Middle frontal gyrus (tissue), 1 donor: ENCODE results near the gene KCNJ1.

Experiments used
- DNase-seq: peaks from one replicate; pipeline ENCODE4 v3.0.0-alpha.2; 2015; ENCODE audit warnings: low spot score; ENCODE audit errors: extremely low spot score

The KCNJ1 gene

DNA sequence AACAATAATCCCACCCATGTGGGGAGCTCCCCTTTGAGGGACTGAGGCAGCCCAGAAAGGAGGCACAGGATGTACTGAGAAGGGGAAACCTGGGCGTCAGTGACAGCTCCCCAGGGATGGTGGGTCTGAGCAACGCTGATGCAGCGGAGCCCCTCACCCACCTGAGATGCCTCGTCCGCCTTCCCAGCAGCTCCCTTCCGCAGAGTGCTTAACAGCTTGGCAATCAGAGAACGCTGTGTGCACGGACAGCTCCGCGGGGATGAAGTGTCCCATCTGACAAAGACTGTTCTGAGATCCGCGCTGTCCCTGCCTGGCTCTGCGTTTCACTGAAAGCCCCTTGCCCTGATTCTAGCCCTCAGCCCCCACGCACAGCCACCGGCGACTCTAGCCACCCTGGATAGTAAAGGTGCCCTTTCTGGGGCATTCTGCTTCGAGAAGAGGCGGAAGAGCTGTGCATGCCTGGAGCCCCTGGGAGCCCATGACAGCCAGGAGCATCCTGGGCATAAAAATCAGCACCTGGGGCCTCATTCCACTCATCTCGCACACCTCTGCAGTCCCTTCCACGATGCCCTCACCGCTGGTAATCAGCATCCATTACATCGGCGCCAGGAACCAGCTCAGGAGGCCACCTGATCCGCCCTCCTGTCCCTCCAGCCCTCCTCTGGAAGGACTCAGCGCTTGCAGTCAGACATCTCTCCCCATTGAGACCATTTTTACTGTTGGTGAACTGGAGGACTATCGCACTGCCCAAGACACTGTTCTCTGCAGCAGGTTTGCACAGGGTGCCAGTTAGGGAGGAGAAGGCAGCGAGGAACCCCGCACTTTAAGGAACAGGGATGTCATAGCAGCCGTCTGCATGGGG lies 34.8 kb upstream of the KCNJ1 start:
- no peak for DNase-seq

DNA sequence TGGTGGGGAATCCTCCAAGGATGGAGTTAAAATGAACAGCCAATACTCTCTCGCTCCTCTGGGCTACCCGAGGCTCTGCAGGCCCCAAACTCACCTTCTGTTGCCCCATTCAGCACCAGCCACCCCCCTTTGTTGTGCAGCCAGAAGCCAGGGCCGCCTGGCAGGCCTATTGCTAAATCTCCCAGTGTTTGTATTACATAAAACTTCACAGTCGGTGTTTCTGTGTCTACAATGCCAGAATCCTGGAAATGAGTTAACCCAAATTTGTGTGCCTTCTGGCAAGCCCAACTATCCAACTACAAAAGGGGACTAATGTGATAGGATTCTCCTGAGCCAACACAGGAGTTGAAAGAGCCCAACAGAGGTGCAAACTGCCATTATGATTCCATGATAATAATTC lies 33.4 kb upstream of the KCNJ1 start:
- DNase-seq = no peak

DNA sequence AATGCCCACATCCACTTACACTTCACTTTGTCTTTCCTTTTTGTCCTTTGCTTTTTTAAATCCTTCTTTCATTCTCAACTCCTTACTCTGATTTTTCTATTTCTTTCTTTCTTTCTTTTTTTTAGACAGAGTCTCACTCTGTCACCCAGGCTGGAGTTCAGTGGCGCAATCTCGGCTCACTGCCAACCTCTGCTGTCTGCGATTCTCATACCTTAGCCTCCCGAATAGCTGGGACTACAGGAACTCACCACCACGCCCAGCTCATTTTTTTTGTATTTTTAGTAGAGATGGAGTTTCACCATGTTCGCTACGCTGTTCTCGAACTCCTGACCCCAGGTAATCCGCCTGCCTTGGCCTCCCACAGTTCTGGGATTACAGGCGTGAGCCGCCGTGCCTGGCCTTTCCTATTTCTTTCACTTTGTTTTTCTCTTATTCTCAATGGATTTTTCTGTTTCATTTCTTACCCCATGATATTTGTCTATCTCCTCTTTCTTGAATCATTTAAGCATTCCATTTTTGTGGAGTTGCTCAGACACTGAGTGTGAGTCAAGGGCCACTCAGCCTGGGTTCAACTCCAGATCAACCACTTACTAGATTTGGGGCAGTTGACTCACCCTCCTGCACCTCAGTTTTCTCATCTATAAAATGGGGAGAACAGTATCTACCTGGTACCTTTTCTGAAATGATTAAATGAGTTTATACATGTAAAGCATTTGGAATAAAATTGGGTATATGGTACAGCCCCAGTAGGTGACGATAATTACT lies 31.7 kb upstream of the KCNJ1 start:
- DNase-seq = no peak

DNA sequence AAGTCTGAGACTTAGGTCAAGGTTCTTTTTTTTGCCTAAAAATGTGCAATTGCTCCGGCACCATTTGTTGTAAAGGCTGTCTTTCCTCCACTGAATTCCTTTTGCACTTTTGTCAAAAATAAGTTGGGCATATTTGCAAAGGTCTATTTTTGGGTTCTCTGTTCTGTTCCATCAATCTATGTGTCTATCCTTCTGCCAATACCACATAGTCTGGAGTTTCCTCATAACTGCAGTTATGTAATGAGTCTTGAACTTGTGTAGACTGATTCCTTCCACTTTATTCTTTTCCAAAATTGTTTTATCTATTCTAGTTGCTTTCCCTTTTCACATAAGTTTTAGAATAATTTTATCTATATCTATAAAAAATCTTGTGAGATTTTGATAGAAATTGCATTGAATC lies 30.7 kb upstream of the KCNJ1 start:
- no peak for DNase-seq

DNA sequence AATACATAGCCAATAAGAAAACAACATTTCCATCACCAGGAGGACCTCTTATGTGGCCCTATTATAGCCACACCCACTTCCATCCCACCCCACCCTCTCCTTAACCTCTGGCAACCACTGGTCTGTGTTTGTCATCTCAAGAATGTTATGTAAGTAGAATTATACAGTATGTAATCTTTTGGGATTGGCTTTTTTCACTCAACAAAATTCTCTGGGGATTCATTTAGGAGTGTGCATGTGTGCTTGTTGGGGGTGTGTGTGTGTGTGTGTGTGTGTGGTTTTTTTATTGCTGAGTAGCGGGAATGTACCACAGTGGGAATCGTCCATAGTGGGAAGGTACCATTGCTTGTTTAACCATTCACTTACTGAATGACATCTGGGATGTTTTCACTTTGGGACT lies 29.3 kb upstream of the KCNJ1 start:
- DNase-seq = no peak

DNA sequence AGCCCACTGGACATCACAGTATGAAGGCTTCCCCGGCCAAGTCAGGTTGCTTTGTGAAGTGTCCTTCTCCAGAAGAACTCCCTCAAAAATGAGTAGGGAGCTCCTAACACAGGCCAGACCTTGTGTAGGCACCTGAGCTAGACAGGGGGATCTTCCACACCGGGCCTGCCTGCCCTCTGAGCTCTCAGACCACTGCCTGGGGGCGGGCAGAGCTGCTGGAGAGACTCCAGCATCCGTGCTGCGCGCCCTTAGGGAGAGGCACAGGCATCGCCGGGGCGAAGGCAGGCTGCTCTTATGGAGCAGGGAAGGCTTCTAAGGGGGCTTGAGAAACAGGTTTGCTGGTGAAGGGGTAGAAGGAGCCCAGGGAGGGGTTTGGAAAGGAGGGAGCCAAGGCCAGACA lies 28.4 kb upstream of the KCNJ1 start:
- no peak for DNase-seq

DNA sequence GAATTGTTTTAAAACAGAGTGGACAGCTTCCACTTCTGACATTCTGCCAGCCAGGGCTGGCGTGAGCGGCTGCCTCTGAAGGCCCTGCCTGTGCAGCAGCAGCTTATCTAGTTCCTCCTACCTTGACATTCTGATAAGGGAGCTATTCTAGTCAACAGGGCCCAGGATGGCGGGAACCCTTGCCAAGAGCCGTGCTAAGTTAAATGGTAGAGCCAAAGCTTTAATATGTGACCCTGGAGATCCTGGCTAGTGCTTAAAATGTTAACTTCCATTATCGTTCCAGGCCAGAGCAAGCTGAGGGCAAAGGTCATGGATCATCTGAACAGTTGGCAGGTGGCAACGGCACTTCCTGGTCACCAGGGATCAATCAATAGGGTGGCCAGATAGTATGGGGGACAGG lies 27.6 kb upstream of the KCNJ1 start:
- no peak for DNase-seq

DNA sequence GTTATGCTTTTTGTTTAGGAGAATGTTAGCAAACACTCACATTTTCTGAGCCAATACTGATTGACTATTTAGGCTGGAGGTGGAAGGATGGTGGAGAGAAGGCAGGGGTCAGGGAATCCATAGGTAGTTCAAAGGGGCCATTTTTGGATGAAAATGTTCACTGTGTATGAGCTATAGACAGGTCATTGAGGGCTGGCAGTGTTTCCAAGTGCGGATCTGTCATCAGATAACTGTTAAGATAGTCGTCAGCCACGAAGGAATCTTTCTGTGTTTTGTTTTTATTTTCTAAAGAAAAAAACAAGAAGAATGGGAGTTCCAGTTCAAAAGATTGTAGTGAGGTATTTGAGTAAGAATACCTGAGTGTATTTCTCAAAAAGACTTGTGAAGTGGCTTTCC lies 27.2 kb upstream of the KCNJ1 start:
- no peak for DNase-seq

DNA sequence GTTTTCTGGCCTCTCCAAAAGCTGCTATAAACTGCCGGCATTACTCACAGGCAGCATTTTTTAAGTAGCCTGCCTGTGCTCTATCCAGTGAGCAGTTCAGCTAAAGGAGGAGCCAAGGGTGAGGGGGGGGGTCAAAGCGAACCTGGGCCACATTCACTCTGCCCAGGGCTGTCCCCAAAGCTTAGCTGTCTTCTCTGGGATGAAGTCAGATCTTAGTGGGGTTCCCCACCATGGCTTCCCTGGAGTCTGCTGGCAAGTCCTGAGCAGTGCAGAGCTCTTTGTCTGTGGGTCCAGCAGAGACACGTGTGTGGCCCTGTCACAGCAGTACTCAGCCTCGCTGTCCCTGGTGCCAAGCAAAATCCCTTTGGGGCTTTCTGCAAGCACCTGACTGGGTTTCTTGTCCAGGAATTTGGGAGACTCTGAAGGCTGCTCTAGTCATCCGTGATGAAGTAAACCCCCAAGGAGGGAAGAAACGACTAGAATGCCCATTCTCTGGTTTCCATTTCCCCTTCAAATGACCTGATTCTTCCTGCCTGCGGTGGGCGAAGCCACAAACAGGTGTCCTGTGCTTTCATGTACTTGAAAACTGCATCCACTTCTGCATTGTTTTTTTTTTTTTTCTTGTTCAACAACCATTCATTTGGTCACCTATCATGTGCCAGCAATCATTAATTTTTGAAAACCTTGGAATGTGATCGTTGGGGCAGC lies 26.6 kb upstream of the KCNJ1 start:
- DNase-seq = no peak

DNA sequence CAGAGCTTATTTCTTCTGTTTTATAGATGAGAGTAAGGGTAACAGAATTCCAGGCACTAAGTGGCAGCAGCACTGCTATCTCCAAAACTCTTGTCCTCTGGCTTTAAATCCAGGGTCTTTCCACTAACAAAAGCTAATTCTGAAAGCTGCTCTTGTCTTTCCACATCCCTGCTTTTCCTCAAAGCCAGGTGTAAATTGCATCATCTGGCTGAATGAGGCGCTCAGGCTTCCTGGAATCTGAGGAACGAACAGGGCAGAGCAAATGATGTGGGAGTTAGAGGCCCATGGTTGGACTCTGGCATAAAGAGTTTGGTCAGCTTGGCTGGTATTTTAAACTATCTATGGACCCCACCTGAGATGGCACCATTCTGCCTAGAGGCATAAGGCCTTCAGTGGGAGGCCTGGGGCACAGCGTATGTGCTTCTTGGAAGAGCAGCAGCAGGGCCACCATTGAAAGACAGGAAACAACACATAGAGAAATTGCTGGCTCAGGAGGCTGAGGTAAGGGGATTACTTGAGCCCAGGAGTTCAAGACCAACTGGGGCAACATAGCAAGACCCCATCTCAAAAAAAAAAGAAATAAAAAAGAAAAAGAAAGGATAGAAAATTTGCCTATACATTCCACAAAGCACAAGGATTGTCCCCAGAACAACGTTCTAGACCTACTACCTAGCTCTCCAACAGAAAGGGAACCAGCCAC lies 25.9 kb upstream of the KCNJ1 start:
- no peak for DNase-seq

DNA sequence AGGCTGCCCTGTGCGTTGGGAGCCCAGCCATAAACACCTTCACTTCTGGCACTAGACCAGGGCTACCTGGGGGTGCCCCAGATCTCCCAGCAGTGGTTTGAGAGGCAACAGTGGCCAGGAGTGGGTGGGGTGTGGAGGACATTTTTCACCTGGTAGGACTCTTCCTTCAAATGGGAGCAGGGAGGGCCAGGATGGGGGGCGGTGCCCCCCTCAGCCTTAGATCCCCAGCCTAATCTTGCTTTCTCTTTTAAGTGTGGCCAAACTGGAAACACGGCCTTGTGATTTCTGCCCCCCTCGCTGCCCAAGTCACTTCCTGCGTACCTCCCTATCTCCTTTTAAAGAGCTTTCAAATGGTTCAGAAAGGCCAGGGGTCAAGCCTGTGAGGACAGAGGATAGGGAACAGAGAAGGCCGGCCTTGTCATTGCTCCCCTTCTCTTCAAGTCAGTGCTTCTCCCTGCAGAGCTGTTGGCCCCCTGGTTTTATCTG lies 24.9 kb upstream of the KCNJ1 start:
- no peak for DNase-seq

DNA sequence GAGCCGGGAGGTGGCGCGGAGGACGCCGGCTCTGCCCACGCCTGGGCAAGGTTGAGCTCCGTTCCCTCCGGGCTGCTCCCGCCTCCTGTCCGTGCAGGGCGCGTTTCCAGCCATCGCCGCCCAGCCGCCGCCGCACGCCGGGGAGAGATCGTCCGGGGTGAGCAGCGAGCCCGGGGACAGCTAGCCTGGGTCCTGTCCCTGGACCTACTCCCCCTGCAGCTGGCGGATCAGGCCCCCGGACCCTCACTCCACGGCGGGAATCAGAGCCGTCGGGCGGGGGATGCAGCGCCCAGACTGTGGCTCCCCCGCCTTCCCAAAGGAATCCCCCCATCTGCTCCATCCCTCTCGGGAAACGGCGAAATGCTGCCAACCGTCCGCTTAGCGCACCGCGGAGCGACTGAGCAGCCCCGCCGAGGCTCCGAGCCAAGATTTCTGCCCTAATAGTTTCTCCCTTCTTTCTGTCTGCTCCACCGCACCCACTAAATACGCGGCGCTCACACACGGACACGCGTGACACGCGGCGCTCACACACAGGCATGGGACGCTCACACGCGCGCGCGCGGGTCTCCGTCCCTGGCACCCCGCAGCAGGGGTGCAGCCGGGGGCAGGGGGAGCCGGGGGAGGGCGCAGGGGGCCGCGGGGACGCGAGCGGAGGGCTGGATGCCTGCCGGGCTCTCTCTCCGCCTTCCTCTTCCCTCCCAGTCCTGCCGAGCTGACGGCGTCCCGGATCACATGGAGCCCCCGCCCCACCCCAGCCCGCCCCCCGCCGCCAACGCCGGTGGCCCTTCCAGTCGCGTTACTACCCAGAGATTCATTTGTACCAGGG lies 23.7 kb upstream of the KCNJ1 start, which contains the start of gene KCNJ5:
Gene KCNJ5 (plus strand): TSS at position 814 of the 826 bp plus-strand sequence. CDS start 19,918 bp downstream, outside the sequence.
- no peak for DNase-seq

DNA sequence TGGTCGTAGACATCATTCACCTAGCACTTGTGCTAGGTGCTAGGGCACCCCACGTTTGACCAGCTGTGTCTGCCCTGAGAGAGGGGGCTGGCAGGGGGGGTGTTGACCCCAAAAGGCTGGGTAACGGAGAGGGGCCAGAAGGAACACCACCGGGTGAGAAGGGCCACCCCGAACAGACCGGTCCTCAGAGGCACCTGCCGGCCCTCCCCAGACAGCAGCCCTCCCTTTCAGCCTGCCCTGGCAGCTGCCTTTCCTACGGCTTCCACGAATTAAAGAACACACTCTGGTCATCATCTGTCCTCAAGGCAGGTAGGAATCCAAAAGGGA lies 23.1 kb upstream of the KCNJ1 start:
- DNase-seq = no peak

DNA sequence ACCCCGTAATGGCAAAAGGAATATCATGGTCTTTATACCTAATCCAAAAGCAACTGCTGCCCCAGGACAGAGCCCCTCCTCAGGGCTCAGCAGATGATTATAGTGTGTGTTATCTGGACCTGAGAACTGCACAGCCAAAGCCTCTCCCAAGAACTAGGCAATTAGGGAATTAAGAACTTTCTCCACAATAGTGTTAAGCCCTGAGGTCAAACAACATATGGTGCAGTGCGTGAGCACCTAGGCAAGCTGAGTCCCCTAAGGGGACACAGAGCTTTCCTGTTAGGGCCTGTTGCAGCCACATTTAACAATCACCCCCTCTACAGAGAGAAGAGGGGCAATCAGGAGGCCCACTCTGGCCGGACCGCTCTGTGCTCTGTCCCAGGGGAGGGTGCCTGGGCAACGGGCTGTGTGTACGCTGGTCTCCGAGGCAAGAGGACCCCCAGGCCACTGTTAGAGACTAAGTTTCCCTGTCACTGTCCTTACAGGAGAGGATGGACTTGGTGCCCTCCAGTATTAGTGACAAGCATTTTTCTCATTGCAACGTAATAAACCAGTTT lies 22.6 kb upstream of the KCNJ1 start:
- no peak for DNase-seq

DNA sequence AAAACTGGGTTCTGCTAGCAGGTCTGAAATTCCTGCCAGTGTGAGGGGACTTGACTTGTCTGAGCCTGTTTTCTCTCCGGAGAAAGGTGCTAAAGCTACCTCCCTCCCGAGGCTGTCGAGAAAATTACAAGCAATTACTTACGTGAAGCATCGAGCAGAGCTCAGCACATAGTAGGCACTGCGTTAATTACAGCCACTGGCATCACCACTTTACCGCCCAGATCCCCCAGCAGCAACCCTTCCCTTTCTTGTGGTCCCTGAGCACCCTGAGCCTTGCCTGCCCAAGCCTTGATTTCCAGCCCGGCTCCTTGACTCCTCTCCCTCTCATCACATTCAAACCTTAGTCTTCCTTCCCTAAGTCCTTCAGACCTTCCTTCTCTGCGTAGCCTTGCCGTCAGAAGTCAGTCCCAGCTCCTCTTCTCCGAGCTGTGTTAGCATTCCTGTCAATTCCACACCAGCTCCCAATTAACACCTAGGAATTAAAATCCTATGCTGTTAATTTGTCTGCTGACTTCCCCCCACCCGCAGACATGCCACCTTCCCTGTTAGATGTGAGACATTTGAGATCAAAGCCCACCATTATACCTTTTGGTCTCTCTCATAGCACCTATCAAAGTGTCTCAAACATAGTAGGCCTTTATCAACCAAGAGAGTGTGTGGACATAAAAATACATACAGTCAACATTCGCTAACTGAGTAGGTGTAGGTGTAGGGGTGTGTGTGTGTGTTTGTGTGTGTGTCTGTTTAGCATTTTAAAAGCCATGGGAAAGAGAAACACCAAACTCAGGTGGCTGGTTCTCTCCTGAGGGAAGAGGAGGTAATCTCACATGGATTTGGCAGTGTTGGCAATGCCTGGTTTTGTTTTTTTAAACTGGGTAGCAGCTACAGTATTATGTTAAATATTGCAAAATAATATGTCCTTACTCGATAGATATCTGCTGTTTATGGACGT lies 21.2 kb upstream of the KCNJ1 start:
- no peak for DNase-seq

DNA sequence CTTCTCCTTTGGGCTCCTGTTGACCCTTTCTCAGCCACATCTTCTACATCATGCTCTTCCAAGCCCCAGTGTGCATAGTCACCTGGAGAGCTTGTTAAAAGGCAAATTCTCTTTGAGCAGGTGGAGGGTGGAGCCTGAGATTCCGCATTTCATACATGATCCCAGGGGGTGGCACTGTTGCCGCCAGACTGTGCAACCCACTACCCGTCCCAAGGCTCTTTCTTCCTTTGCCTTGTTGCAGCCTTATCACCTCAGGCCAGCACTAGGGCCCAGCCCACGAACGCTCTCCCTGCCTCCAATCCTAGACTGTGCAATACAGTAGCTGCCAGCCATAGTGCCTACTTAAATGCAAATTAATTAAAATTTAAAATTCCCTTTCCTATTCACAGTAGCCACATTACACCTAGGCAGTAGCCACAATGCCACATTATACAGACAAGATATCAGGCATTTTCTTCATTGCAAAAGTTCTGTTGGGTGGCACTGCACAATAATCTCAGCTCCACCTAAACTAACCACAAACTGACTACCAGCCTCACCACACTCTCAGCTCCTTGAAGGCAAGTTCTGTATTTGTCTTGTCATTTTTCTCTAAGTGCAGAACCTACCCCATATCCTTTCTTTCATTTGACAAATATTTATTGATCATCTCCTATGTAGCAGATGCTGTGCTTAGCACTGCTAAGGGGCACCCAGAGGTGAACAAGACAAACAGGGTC lies 19.5 kb upstream of the KCNJ1 start:
- no peak for DNase-seq

DNA sequence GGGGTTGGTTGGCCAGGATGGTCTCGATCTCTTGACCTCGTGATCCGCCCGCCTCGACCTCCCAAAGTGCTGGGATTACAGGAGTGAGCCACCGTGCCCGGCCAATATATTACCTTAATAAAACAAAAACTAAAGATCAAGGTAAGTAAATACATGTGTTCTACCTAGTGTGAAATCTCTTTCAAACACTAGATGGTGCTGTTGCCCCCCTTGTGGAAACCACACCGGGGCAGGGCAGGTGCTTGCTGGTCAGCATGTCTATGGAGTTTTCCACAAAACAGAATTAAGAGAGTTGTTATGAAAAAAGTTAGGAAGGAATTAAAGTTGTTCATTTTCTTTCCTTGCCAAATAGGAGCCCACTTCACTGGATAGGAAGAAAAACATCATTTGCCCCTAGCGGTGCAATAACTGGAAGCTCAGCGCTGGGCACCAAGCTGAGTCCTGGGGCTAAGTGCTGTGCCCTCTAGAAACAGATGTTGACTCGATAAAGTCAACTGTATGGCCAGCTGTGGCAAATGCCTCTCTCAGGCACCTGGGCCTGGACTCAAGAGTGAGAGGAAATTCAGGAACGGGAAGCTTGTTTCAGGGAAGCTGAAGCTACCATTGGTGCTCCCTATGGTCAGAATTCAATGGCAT lies 17.7 kb upstream of the KCNJ1 start:
- DNase-seq = peak; percentile 43

DNA sequence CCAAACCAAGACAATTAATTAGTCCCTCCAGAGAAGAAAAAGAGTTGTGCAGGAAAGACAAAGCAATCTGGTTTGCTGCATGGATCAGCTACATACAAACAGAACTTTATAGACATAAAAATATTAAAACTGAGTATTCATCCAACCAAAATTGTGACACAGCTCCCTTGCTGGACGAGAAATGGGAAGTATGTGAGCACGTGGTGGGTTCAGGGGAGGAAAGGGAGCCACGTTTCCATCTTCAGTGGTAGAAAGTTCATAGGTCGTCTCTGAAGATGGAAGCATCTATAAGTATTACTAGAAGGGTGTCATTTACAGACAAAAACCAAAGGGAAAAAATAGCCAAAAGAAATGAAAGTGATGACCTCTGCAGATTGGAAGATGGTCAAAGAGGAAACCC lies 17.0 kb upstream of the KCNJ1 start:
- no peak for DNase-seq
